ENCODE measurements around the gene SOX12. TPM values are rescaled to one million over a fixed set of nuclear protein-coding genes. Genes with fewer than 3 reads are reported as not detected.

Gene SOX12
- total RNA-seq, 1 experiment from 2014 or later, result 40.4 TPM

DNA sequence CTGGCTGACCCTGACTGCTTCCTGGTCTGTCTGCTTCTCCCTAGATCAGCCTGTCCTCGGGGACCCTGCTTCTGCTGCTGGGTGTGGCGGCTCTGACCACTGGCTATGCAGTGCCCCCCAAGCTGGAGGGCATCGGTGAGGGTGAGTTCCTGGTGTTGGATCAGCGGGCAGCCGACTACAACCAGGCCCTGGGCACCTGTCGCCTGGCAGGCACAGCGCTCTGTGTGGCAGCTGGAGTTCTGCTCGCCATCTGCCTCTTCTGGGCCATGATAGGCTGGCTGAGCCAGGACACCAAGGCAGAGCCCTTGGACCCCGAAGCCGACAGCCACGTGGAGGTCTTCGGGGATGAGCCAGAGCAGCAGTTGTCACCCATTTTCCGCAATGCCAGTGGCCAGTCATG lies 27.8 kb downstream of the SOX12 start:
- ATAC-seq (no peak), DNase-seq (ENCODE audit: low read depth, low spot score) (no peak)
- ChIA-PET POLR2A (no interaction called here), CTCF (interaction anchor here (0.8 to 1.1 kb wide), 2 partner anchors 78 kb away, joined by 3 to 4 read pairs; no protein-coding TSS in a partner anchor), RAD21 (ENCODE audit: low non-redundant PET in 1 of 2, low total read pairs in 2 of 2, uncharacterized antibody in 2 of 2, unreplicated experiment in 2 of 2) (no interaction called here)
- no peaks in the 10 kb centered on the region for H3K36me3 ChIP-seq (ENCODE audit: control insufficient read depth in 1 of 2, insufficient read depth in 2 of 2, low read length in 2 of 2)
- BruUV-seq (replicated peaks), result no TSS peak
- H3K4me2 ChIP-seq (ENCODE audit: low read length), result no peak overlapping the region
- no peak overlapping the region for H3K9ac ChIP-seq (ENCODE audit: low read length)
- H3K4me3 ChIP-seq (replicated peaks in 1 of 2; ENCODE audit: low read depth in 1 of 2, low read length in 2 of 2), result no peak overlapping the region
- H3K9me2 ChIP-seq (ENCODE audit: insufficient read depth), result no peaks in the 10 kb centered on the region
- no peaks in the 10 kb centered on the region for H4K20me1 ChIP-seq (ENCODE audit: insufficient read depth)
- no peak overlapping the region for H2AFZ ChIP-seq (ENCODE audit: low read depth, low read length, poor library complexity, severe bottlenecking)
- no peak overlapping the region for H3K27ac ChIP-seq (ENCODE audit: low read depth, low read length)
- H3K9me3 ChIP-seq (ENCODE audit: control insufficient read depth in 1 of 2, insufficient read depth in 1 of 2, low read depth in 1 of 2, low read length in 2 of 2), result no peaks in the 10 kb centered on the region
- H3K27me3 ChIP-seq (ENCODE audit: insufficient read depth, low read length), result no peaks in the 10 kb centered on the region
- intact Hi-C loops (cut with micrococcal nuclease), result loop anchor here (5.0 kb wide), 3 partner anchors 64 to 384 kb away; no protein-coding TSS in a partner anchor
- TF ChIP-seq FOSL1 (IDR thresholded peaks at IDR 0.05; ENCODE audit: low read depth), result no peak
- no peak for TF ChIP-seq ZNF274 (IDR thresholded peaks at IDR 0.05; ENCODE audit: low read depth, low read length)
- TF ChIP-seq EGR1 (IDR thresholded peaks at IDR 0.05; ENCODE audit: low read depth), result no peak
- no peak for TF ChIP-seq JUND (IDR thresholded peaks at IDR 0.05)
- no peak for TF ChIP-seq EZH2 (IDR thresholded peaks at IDR 0.05)
- no peak for TF ChIP-seq POLR2A (IDR thresholded peaks at IDR 0.05; ENCODE audit: borderline replicate concordance, extremely low read depth, insufficient read depth, insufficient read length)
- no peaks in the 10 kb centered on the region for H3K79me2 ChIP-seq (ENCODE audit: insufficient read depth, low read length)
- peaks cover 9 to 21% of the 10 kb centered on the region in 2 experiments for H3K4me1 ChIP-seq (ENCODE audit: control insufficient read depth in 1 of 2, insufficient read depth in 2 of 2, low read length in 2 of 2)

DNA sequence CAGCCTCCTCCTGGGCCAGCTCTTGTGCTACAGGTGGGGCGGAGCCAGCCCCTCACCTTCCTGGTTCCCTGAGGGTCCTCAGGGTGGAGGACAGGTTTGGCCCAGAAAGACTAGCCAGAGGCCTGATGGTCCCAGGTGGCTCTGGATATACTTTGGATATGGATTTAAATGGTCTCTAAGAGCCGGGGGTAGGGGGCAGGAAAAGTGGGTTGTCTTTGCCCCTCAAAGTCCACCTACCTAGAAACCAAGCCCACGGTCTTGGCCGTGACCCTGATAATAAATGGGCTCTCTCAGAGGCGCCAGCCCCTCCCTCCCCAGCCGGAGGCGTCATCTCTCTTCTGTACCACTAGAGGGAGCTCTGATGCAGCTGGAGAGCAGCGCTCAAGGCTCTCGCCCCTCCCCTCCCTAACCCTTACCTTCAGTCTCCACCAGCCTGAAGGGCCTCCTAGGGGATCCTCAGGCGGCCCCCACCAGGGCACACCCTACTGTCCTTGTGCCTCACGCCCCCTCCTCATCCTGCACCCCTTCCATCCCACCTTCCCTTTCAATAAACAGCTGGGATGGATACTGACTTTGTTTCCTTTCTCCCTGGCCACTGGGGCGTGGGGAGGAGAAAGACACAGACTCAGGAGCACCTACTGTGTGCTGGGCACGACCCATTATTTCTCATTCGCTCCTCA lies 29.1 kb downstream of the SOX12 start:
- H3K27me3 ChIP-seq (ENCODE audit: insufficient read depth, low read length), result no peaks in the 10 kb centered on the region
- no TSS peak for BruUV-seq (replicated peaks)
- H3K9me2 ChIP-seq (ENCODE audit: insufficient read depth), result no peaks in the 10 kb centered on the region
- TF ChIP-seq SIN3A (IDR thresholded peaks at IDR 0.05; ENCODE audit: low read depth) (no peak), RAD21 (IDR thresholded peaks at IDR 0.05; ENCODE audit: low read depth) (peak; percentile 99)
- TF ChIP-seq, protein P1, sequence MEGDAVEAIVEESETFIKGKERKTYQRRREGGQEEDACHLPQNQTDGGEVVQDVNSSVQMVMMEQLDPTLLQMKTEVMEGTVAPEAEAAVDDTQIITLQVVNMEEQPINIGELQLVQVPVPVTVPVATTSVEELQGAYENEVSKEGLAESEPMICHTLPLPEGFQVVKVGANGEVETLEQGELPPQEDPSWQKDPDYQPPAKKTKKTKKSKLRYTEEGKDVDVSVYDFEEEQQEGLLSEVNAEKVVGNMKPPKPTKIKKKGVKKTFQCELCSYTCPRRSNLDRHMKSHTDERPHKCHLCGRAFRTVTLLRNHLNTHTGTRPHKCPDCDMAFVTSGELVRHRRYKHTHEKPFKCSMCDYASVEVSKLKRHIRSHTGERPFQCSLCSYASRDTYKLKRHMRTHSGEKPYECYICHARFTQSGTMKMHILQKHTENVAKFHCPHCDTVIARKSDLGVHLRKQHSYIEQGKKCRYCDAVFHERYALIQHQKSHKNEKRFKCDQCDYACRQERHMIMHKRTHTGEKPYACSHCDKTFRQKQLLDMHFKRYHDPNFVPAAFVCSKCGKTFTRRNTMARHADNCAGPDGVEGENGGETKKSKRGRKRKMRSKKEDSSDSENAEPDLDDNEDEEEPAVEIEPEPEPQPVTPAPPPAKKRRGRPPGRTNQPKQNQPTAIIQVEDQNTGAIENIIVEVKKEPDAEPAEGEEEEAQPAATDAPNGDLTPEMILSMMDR (IDR thresholded peaks at IDR 0.05 in 2 of 3, conservative IDR thresholded peaks at IDR 0.05 in 1 of 3; ENCODE audit: borderline replicate concordance in 1 of 3, insufficient read depth in 1 of 3, low read depth in 2 of 3, low read length in 2 of 3), result peak; percentile 90 to 94 (median 91)
- H2AFZ ChIP-seq (ENCODE audit: low read depth, low read length, poor library complexity, severe bottlenecking), result no peak overlapping the region
- ATAC-seq (peak; percentile 99), DNase-seq (ENCODE audit: low read depth, low spot score) (peak; percentile 59)
- H3K36me3 ChIP-seq (ENCODE audit: control insufficient read depth in 1 of 2, insufficient read depth in 2 of 2, low read length in 2 of 2), result no peaks in the 10 kb centered on the region
- peak overlapping the region; percentile 41; the same call in 1 of the 2 replicates for H3K4me2 ChIP-seq (ENCODE audit: low read length)
- H3K4me3 ChIP-seq (replicated peaks in 1 of 2; ENCODE audit: low read depth in 1 of 2, low read length in 2 of 2), result no peak overlapping the region
- H3K27ac ChIP-seq (ENCODE audit: low read depth, low read length), result no peak overlapping the region
- intact Hi-C loops (cut with micrococcal nuclease), result loop anchor here (1.0 to 5.0 kb wide), 6 partner anchors 63 to 383 kb away; no protein-coding TSS in a partner anchor
- H3K9me3 ChIP-seq (ENCODE audit: control insufficient read depth in 1 of 2, insufficient read depth in 1 of 2, low read depth in 1 of 2, low read length in 2 of 2), result no peaks in the 10 kb centered on the region
- no peak overlapping the region for H3K9ac ChIP-seq (ENCODE audit: low read length)
- H3K4me1 ChIP-seq (ENCODE audit: control insufficient read depth in 1 of 2, insufficient read depth in 2 of 2, low read length in 2 of 2), result peaks cover 0 to 8% of the 10 kb centered on the region in 2 experiments; a peak in 3 of 4 replicates
- H4K20me1 ChIP-seq (ENCODE audit: insufficient read depth), result no peaks in the 10 kb centered on the region
- H3K79me2 ChIP-seq (ENCODE audit: insufficient read depth, low read length), result no peaks in the 10 kb centered on the region
- ChIA-PET RAD21 (ENCODE audit: low non-redundant PET in 1 of 2, low total read pairs in 2 of 2, uncharacterized antibody in 2 of 2, unreplicated experiment in 2 of 2) (no interaction called here), POLR2A (interaction anchor here (0.6 to 20.0 kb wide), 4 partner anchors 8 to 77 kb away, joined by 3 to 779 read pairs (median 5); partner anchors contain the start of gene TRIB3), CTCF (interaction anchor here (0.9 to 2.7 kb wide), 10 partner anchors 15 to 414 kb away, joined by 3 to 29 read pairs (median 6); partner anchors contain the start of gene SLC52A3)

Data from HCT116 (cell line).